HG03575 (cell line): ENCODE measurements around the gene LRP1B.
"Not testable (repeated sequence)": the region's sequence is repeated elsewhere in the genome, so short reads cannot be mapped to it uniquely, and the experiment has no call there.

Experiments
- ATAC-seq: cut with Tn5 transposase; IDR thresholded peaks from one replicate; pipeline ENCODE4 v1.9.1; 2021; ENCODE audit not compliant: unreplicated experiment, insufficient number of reproducible peaks, low FRiP score; ENCODE audit errors: extremely low read depth

Gene LRP1B

DNA sequence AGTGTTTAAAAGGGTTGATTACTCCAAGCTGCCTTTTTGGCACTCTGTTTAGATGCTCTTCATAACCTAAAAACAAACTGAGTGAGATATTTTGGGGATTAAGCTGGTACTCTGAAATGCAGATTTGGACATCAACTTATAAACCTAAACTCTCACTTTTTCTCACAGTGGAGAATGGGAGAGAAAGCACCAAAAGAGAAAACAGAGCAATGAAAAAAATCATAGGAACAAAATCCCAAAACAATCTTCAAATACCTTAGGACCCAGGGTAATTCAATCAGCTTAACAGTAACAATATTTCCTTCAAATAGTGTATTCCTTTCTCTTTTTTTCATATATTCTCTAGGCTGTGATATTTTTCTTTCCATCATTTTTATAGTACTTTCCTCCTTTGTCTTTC lies 11.5 kb downstream of the LRP1B start:
- ATAC-seq, result no peak

DNA sequence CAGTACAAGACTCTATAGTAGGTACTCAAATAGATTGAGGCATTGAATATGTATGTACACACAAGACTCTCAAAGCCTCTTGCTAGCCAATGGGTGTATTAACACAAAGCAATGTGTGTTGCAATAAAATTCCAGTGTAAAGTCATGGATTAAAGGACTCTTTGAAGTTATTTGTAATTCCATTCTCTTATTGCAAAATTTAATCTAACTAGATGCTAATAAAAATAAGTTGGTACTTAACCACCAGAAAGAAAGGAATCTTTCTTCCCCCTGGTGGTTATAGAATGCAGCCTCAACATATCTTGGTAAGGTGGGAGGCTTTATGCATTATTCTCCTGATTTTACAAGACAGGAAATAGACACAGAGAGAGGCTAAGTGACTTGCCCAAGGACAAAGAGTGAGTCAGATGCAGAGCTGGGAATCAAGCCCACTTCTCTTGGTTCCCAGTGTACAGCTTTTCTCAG lies 18.0 kb downstream of the LRP1B start:
- no peak for ATAC-seq

DNA sequence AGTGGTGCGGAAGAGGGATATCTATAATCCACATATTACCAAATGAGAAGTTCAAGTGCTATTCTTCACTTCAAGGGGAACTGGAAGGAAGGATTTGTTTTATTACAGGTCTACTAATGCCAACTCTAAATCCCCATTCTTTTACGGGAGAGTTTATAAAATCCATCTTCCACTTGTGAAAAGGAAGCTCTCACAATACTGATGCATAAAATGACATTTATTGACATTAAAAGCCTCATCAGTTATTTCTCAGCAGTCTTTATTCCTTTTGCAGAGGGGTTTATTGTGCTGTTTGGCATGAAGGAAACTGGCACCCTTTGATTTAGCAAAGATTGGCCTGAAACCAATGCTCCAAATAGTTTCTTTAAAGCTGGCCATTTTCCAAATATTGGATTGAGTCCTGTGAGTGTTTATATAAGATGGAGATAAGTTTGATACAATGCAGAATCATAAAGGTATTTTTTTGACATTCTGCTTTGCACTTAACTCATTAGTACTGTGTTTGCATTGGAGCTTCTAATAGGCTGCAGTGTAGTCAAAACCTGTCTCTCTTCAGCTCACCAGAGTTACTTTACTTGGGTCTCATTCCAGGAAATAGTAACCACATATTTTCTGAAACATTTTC lies 26.6 kb downstream of the LRP1B start:
- ATAC-seq, result no peak

DNA sequence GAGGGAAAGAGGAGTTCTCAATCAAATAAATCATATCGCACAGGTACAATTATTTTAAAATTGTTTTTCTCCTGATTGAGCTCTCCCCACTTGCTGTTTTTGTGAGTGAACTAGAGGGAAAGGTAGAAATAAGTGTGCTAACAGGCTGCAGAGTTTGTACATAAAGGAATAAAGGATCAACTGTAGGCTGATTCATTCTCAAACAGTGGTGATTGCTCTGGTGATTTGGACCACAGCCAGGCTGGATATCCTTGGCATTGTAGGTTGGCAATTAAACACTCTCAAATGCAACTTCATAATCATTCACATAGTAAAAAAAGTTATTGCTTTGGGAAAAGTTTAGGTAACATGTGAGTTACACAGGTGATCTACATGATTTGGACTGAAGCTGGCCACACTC lies 29.8 kb downstream of the LRP1B start:
- no peak for ATAC-seq

DNA sequence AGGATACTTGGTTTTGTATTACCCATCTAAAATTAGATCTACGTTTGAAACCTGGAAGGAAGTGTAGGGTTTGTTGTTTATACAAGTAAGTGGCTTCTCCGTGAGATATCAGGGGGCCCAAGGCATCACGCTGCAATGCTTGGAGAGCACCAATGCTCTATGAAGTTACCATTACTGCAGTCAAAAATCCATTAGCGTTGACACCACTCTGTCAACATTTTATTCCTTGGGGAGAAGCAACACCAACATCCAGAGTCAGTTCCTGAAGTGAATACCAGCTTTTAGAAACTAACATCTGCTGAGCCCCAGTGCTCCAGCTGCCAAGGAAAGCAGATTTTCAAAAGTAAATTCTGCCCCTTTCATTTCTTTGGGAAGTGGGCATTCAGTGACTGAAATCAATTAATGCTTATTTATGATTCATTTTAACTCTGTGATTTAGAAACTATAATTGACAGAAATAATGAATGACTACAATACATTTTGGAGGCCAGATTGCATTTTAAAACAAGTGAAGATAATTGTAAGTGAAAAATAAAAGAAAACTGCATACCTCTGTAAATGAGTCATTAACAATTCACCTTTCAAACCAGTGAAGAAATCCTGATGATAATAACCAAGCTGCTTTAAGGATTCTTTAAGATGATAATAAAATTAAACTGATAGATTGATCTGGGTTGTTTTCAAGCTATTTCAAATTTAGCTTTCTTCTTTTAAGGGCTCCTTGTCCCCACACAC lies 30.5 kb downstream of the LRP1B start:
- no peak for ATAC-seq

DNA sequence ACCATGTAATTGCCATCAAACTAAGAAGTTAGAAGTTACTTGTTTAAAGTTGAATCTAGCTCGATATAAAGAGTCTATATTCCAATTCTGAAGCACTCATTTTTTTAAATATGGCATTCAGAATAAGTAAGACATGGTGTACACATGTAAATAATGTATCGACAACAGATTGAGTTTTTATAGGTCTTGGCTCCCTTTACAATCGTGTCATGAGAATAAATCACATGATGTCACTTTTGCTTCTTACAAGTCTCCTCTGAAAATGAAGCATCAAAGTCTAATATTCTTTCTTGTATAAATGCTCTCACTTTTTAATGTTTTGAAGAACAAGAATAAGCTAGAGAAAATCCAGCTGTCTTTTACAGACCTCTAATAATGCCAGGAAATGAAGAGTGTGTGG lies 33.1 kb downstream of the LRP1B start:
- no peak for ATAC-seq

DNA sequence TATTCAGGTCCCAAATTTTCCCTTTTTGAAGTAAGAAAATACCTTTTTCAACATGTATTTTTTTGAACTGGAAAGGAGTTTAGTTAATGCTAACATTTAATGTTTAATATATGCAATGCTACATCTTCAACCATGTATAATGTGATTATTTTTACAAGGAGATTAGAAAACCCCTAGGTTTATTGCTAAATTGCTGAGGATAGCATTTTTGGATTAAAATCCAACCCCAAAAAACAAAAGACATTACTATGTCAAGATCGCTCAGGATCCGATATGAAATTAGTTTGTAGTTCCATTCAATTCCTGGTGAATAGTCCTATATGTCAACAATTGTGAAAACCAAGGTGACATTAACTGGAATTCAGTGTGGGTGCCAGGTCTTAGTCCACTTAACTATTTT lies 35.2 kb downstream of the LRP1B start:
- no peak for ATAC-seq

DNA sequence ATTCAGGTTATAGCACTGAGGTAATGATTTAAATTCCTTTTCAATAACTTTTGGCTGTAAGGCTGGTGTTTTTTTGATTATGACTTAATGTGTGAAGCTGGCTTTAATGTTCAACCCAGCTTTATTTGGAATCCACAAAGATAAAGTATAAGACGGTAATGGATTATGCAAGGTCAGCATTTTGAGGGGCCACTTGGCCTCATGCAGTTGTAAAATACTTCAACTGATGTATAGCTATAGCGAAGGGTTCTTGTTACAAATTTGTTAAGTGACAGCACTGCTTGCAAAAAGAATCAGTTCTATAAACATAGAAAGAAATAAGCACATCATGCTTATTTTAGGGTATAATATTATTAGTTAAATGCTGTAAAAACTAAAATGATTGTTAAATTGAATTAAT lies 36.6 kb downstream of the LRP1B start:
- no peak for ATAC-seq

DNA sequence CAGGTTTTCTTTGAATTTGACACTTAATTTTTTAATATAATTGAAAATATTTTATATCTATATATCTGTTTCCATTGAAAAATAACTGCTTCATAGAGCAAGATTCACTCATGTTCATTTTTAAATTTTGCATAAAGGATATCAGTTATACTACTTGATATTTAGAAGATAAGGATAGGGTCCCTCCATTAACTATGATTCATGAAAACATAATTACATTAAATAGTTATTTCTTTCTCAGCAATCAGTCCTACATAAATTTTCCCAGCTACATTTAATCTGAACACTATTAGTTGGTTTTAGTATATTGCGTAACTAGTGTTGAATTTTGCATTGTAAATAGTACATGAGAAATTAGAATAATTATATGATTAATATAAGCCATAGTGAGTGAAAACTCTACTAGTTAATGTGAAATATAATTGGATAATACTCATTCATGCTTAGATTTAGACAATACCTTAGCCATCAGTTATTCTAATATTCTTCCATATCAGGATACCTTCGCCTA lies 42.7 kb downstream of the LRP1B start:
- no peak for ATAC-seq

DNA sequence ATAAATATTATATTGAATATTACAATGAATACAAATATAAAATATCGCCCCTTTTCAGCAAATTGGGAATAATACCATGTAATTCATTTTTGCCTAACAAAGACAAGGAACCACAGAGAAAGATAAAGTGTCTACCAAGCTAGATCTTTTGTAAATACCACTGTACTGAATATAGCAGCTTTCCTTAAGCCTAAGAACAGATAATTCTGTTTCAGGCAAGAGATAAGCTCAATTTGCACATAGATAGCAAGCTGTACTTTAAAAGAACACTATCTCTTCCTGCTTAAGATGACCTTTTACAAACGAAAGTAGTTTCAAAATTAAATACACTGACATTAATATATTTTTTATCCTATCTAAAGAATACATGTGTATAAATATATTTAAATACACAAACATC lies 43.2 kb downstream of the LRP1B start:
- not testable (repeated sequence) for ATAC-seq

DNA sequence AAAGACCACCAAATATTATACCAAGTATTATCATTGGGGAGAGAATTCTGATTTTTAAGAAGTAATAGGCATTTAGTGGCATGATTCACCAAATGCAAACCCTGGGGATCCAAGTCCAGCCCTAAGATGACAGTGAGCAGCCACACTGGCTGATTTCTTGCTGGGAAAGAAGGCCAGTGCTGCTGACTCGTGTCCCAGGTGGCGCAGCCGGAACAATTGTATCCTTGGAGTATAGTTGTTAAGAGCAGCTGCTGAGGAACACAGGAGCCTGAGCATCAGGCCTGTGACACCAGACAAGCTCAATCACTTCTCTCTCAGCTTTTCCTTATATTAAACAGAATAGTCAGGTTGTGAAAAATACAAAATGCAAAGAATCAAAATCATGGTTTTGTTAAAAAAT lies 48.4 kb downstream of the LRP1B start:
- ATAC-seq, result no peak

DNA sequence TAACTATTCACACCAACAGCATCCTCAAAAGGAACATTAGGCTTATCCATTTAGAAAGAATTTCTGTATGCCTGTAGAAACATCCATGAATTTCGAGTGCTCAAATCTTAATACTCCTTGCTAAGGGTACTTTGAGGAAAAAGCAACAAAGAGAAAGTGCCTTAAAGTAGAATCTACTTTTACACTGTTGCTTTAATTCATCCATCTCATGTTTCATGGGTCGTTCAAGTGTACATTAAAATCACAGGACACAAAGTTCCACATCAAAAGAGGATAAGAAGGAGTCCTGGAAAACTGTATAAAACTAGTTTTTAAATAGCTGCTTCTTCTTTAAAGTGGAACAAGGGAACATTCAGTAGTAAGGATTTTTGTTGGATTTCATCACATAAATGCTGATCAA lies 54.5 kb downstream of the LRP1B start:
- ATAC-seq, result no peak

DNA sequence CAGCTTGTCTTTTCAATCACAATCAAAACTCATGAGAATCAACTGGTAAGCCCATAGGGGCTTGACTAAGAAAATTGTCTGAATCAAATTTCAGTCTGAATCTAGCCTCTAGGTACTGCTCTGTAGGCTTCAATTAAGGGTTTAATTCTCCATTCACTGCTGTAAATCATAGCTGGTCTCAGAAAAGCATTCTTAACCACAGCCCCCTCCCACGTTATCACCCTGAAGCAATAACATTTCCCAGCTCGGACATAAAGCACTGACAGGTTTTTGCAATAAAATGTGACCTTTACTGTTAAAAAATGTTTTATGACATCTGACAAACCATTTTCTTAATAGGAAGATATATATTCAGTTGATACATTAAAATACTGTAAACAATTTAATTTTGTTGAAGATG lies 55.0 kb downstream of the LRP1B start:
- no peak for ATAC-seq

DNA sequence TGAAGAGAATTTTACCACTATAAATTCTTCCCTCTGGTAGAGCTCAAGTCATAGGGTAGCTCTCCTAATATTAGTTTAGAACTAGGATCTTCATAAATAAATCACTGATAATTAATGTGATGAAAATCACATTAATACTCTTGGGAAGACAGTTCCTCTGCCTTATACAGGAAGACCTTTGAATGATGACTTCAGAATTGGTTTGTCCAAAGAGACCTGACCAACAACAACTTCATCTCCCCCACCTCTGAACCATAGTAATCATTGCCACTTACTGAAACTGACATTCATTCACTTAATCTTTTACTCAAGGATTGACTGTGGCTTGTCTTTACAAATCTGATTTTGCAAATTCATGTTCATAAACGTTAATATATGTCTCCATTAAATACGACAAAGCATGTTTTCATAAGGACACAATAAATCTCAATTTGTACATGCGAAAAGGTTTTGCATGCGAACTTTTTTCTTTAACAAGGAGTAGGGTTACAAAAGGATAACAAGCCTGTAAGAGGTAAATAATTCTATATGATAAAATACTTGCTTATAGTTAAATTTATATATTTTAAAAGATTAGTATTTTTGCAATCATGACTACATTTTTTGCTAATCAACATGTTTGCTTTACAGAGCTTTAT lies 61.4 kb downstream of the LRP1B start:
- ATAC-seq, result no peak

DNA sequence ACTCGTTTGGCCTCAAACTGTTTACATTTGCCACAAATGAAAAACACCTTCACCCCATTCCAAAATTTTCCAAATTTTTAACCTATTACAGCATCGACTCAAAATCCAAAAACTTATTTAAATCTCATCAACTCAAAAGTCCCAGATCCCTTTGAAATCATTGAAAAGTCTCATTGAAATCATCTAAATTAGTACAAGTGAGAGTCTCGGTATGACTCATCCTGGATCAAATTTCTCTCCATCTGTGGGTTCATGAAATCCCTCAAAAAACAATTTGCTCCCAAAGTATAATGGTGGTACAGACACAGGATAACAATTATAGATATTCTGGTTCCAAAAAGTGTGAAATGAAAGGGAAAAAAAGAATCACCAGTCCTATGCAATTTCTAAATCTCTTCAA lies 65.1 kb downstream of the LRP1B start:
- no peak for ATAC-seq

DNA sequence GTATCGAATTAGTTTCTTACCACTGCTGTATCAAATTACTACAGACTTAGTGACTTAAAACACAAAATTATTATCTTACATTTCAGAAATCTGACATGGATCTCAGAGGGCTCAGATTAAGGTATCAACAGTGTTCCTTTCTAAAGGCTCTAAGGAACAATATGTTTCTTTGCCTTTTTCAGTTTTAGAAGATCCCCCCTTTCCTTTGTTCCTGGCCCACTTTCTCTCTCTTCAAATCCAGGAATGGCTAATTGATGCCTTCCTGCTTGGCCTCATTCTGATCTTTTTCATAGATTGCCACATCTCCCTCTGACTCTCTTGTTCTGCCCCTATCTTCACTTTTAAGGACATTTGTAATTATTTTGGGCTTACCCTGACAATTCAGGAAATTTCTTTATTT lies 65.7 kb downstream of the LRP1B start:
- ATAC-seq, result no peak

DNA sequence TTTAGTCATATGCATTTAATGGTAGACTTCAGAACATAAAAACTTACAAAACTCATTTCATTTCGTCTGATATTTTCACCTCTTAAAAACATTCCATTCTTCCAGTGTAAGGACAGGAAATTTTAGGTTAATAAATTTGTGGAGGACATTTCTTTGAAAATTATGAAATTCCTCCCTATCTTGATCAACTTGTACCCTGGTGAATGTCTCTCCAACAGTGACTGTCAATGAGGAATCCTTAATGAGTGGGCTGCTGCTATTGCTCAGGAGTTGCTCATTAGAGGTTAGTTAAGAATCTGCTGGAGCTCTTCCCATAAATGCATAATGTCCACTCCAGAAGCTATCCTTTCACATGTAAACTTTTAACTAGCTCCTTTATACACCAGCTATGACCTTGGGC lies 69.1 kb downstream of the LRP1B start:
- no peak for ATAC-seq

DNA sequence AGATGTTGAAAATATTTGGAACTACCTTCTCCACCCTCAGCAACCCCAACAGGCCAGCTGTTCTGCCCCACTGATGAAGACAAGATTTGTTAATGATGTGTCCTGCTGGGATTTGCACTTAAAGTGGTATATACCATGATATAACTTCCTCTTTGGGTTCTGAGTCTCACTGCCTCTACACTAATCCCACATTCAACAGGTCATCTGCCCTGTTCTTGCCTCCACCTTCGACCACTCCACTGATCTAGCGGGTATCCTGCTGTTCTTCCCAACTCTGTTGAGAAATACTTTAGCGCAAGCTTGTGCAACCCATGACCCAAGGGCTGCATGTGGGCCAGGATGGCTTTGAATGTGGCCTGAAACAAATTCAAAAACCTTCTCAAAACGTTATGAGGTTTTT lies 72.7 kb downstream of the LRP1B start:
- ATAC-seq, result no peak

DNA sequence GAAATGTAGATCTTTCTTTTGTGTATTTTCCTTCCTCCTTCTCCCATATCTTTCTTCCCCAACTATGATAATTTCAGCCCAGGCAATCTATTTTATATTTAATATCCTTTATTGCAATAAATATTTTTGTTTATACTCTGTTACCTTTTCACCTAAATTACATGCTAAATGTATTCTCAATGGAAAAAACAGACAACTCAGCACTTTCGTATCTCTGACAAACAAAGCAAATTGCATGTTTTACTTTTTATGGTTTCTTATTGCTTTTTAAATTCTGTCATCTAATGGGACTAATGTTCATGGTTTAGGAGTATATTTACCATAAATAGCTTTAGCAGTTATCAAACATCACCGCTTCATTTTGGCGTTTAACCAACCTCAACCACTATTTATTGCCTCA lies 74.0 kb downstream of the LRP1B start:
- no peak for ATAC-seq

DNA sequence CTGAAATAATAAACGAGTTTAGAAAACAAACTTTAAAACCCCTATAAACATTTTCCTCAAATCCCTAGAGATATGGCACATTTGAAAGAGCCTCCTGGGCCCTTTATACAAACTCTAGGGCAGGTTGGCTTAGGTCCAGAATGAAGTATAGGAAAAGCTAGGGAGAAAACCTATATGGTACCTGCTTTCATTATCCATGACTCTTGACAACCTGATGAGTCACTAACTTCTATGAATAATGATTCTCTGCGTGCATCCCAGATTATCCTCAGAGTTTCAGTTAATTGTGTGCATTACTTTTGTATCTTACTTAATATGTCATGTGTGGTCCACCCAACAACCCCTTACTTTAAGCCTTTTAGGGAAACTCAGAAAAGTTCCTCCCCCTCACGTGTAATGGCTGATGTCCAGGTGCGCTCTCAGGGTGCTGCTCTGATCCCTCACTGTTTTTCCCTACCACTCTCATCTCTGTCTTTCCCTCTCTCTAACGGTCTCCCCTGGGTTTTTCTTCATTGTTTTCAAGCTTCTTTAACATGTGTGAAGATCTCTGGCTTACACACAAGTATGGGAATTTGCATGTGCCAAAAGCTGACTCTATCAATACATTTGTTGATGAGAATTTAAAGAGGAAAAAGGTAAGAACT lies 78.5 kb downstream of the LRP1B start:
- ATAC-seq, result no peak
